ENCODE results near the gene SLC7A11. TPM values are rescaled to one million over a fixed set of nuclear protein-coding genes. Genes with fewer than 3 reads are reported as not detected.

Gene SLC7A11
- total and polyA plus RNA-seq, 10 of the 15 experiments (the other 5 are each of a cell fraction or from before 2014, with no cell fraction given): 1.6 to 9.8 (median 3.5) TPM

DNA sequence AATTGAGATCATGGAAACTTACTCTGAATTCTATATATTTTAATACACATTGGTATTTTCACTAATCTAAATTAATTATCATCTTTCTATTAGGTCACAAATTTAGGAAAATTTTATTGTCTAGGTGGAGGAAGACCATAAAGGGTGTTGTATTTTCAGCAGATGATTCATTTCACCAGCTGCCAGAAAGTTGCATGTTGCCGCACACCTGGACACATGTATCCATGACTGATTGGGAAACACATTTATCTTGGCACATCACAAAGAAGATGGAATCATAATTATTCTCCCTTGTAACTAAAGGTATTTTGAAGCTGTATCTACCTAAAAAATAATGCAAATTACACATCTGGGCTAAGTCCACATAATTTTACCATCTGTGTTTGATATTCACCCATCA, 33.1 kb downstream of the SLC7A11 start:
- ChIA-PET RAD21 (ENCODE audit: unreplicated experiment) (no interaction called here), CTCF (interaction anchor here (1.0 to 1.5 kb wide), 2 partner anchors 11 to 22 kb away, joined by 4 to 5 read pairs; no protein-coding TSS in a partner anchor), POLR2A (no interaction called here), SMC1A (ENCODE audit: uncharacterized antibody, unreplicated experiment) (interaction anchor here (1.2 to 3.1 kb wide), 3 partner anchors 9 to 141 kb away, joined by 3 to 15 read pairs (median 4); no protein-coding TSS in a partner anchor)
- 100% methylated on average over 1 of the region's 1 CpG for WGBS (ENCODE audit: insufficient coverage, insufficient replicate concordance, low lambda C conversion rate, missing lambda C conversion rate)
- H3K27me3 ChIP-seq (replicated peaks in 1 of 2; ENCODE audit: control insufficient read depth in 2 of 2, insufficient read depth in 2 of 2, low read length in 1 of 2): no peaks in the 10 kb centered on the region
- H3K4me2 ChIP-seq (ENCODE audit: control insufficient read depth, insufficient read depth): no peak overlapping the region
- FAIRE-seq (no peak), DNase-seq (ENCODE audit: low read depth, low spot score) (no peak), ATAC-seq (no peak)
- no peak overlapping the region for H3K4me3 ChIP-seq
- no peaks in the 10 kb centered on the region for H3K79me2 ChIP-seq (ENCODE audit: control insufficient read depth, insufficient read depth, low read length)
- no peaks in the 10 kb centered on the region; a peak in 1 of 4 replicates for H3K36me3 ChIP-seq (ENCODE audit: control insufficient read depth in 2 of 2, insufficient read depth in 2 of 2, low read length in 1 of 2)
- H3K9ac ChIP-seq (ENCODE audit: control insufficient read depth, insufficient read depth, low read length): no peak overlapping the region
- H3K4me1 ChIP-seq (ENCODE audit: control insufficient read depth, insufficient read depth, low read length): no peaks in the 10 kb centered on the region
- no peak overlapping the region for H2AFZ ChIP-seq (ENCODE audit: control insufficient read depth, low read depth, low read length)
- H3K9me3 ChIP-seq (replicated peaks; ENCODE audit: control insufficient read depth, insufficient read depth, low read length): no peaks in the 10 kb centered on the region
- in situ Hi-C loops (cut with MboI): loop anchor here (25.0 kb wide), 1 partner anchor 1103 kb away; the partner anchor contains the start of genes NAA15 and NDUFC1
- BruUV-seq (replicated peaks): no TSS peak
- H4K20me1 ChIP-seq (ENCODE audit: control insufficient read depth, insufficient read depth): no peaks in the 10 kb centered on the region
- intact Hi-C loops (cut with micrococcal nuclease; ENCODE audit: unreplicated experiment): no loop called here
- no peak overlapping the region for H3K27ac ChIP-seq (ENCODE audit: control insufficient read depth, insufficient read depth)
- TF ChIP-seq, protein P1, sequence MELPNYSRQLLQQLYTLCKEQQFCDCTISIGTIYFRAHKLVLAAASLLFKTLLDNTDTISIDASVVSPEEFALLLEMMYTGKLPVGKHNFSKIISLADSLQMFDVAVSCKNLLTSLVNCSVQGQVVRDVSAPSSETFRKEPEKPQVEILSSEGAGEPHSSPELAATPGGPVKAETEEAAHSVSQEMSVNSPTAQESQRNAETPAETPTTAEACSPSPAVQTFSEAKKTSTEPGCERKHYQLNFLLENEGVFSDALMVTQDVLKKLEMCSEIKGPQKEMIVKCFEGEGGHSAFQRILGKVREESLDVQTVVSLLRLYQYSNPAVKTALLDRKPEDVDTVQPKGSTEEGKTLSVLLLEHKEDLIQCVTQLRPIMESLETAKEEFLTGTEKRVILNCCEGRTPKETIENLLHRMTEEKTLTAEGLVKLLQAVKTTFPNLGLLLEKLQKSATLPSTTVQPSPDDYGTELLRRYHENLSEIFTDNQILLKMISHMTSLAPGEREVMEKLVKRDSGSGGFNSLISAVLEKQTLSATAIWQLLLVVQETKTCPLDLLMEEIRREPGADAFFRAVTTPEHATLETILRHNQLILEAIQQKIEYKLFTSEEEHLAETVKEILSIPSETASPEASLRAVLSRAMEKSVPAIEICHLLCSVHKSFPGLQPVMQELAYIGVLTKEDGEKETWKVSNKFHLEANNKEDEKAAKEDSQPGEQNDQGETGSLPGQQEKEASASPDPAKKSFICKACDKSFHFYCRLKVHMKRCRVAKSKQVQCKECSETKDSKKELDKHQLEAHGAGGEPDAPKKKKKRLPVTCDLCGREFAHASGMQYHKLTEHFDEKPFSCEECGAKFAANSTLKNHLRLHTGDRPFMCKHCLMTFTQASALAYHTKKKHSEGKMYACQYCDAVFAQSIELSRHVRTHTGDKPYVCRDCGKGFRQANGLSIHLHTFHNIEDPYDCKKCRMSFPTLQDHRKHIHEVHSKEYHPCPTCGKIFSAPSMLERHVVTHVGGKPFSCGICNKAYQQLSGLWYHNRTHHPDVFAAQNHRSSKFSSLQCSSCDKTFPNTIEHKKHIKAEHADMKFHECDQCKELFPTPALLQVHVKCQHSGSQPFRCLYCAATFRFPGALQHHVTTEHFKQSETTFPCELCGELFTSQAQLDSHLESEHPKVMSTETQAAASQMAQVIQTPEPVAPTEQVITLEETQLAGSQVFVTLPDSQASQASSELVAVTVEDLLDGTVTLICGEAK (IDR thresholded peaks at IDR 0.05; ENCODE audit: borderline replicate concordance): no peak
- no peak for TF ChIP-seq RUNX3 (IDR thresholded peaks at IDR 0.05; ENCODE audit: low read length)
- no peak for TF ChIP-seq NFXL1 (IDR thresholded peaks at IDR 0.05; ENCODE audit: borderline replicate concordance)
- TF ChIP-seq ATF7 (IDR thresholded peaks at IDR 0.05; ENCODE audit: low read depth): no peak
- no peak for TF ChIP-seq CHD4 (IDR thresholded peaks at IDR 0.05)
- no peak for TF ChIP-seq FOS (IDR thresholded peaks at IDR 0.05; ENCODE audit: borderline replicate concordance, extremely low read depth, insufficient read length)
- TF ChIP-seq, protein P2, sequence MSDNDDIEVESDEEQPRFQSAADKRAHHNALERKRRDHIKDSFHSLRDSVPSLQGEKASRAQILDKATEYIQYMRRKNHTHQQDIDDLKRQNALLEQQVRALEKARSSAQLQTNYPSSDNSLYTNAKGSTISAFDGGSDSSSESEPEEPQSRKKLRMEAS (IDR thresholded peaks at IDR 0.05; ENCODE audit: low read depth, low read length): no peak
- TF ChIP-seq ESRRA (IDR thresholded peaks at IDR 0.05; ENCODE audit: low read length): no peak
- TF ChIP-seq, protein P3, sequence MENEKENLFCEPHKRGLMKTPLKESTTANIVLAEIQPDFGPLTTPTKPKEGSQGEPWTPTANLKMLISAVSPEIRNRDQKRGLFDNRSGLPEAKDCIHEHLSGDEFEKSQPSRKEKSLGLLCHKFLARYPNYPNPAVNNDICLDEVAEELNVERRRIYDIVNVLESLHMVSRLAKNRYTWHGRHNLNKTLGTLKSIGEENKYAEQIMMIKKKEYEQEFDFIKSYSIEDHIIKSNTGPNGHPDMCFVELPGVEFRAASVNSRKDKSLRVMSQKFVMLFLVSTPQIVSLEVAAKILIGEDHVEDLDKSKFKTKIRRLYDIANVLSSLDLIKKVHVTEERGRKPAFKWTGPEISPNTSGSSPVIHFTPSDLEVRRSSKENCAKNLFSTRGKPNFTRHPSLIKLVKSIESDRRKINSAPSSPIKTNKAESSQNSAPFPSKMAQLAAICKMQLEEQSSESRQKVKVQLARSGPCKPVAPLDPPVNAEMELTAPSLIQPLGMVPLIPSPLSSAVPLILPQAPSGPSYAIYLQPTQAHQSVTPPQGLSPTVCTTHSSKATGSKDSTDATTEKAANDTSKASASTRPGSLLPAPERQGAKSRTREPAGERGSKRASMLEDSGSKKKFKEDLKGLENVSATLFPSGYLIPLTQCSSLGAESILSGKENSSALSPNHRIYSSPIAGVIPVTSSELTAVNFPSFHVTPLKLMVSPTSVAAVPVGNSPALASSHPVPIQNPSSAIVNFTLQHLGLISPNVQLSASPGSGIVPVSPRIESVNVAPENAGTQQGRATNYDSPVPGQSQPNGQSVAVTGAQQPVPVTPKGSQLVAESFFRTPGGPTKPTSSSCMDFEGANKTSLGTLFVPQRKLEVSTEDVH (IDR thresholded peaks at IDR 0.05; ENCODE audit: low read depth, partially characterized antibody): no peak
- TF ChIP-seq SMAD1 (IDR thresholded peaks at IDR 0.05; ENCODE audit: low read depth, partially characterized antibody): no peak
- no peak for TF ChIP-seq RB1 (IDR thresholded peaks at IDR 0.05; ENCODE audit: borderline replicate concordance)
- no peak for TF ChIP-seq CREB1 (IDR thresholded peaks at IDR 0.05; ENCODE audit: low read depth)
- TF ChIP-seq BACH1 (IDR thresholded peaks at IDR 0.05; ENCODE audit: borderline replicate concordance): no peak
- TF ChIP-seq KDM1A (IDR thresholded peaks at IDR 0.05; ENCODE audit: borderline replicate concordance): no peak
- no peak for TF ChIP-seq ASH2L (IDR thresholded peaks at IDR 0.05; ENCODE audit: borderline replicate concordance, low read depth)
- no peak for TF ChIP-seq CHD1 (IDR thresholded peaks at IDR 0.05; ENCODE audit: low read depth, low read length)
